Fibroblast of the aortic adventitia (primary cell): ENCODE data around the gene ABCG1. TPM values are rescaled to one million over a fixed set of nuclear protein-coding genes. Genes with fewer than 3 reads are reported as not detected.

Experiments used
- DNase-seq: peaks from one replicate; pipeline ENCODE4 v3.0.0-alpha.2; 2010; ENCODE audit warnings: low read depth
- H3K4me3 ChIP-seq: 2 replicates; pipeline ENCODE4 v1.5.1; 2011; ENCODE audit warnings: low read depth, mild to moderate bottlenecking, control low read depth, low read length, moderate library complexity
- CTCF ChIP-seq: IDR thresholded peaks from 2 replicates; pipeline ENCODE4 v1.5.1; 2011; ENCODE audit warnings: mild to moderate bottlenecking, low read length, control low read depth, inconsistent platforms; ENCODE audit not compliant: insufficient read depth
- total RNA-seq: library from RNA; depleted of rRNA; stranded (reverse); fragments of >200 nt; gene quantifications from 2 replicates; pipeline ENCODE4 v1.2.3, GENCODE V29; 2012; ENCODE audit warnings: low replicate concordance

The ABCG1 gene
- total RNA-seq, 1 donor, result 0.09 TPM

- H3K4me3 ChIP-seq, result no peak overlapping the region
- no peak for DNase-seq
- TF ChIP-seq CTCF, result no peak
Measured at GRCh38 chr21:42239973-42240372, 21.0 kb downstream of the ABCG1 start.

- no peak overlapping the region for H3K4me3 ChIP-seq
- no peak for DNase-seq
- TF ChIP-seq CTCF, result no peak
Measured at GRCh38 chr21:42242611-42243010, 23.7 kb downstream of the ABCG1 start.

DNA sequence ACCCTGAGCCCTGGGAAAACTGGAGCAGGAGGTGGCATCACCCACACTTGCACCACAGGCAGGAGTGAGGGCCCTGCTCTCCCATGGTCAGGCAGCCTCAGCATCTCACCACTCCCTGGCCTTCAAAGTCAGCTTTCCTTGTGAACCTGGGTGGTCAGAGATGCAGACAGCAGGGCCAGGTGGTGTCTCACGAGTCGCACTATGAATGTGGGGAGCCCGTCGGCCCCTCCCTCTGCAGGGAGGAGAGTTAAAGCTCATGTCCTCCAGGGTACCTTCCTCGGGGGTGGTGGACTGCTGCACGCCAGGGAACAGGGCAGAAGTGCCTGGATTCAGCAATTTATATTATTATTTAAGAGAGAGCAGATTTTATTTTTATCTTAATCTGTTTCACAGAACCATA lies 24.1 kb downstream of the ABCG1 start:
- DNase-seq, result no peak
- H3K4me3 ChIP-seq, result no peak overlapping the region
- TF ChIP-seq CTCF, result no peak

DNA sequence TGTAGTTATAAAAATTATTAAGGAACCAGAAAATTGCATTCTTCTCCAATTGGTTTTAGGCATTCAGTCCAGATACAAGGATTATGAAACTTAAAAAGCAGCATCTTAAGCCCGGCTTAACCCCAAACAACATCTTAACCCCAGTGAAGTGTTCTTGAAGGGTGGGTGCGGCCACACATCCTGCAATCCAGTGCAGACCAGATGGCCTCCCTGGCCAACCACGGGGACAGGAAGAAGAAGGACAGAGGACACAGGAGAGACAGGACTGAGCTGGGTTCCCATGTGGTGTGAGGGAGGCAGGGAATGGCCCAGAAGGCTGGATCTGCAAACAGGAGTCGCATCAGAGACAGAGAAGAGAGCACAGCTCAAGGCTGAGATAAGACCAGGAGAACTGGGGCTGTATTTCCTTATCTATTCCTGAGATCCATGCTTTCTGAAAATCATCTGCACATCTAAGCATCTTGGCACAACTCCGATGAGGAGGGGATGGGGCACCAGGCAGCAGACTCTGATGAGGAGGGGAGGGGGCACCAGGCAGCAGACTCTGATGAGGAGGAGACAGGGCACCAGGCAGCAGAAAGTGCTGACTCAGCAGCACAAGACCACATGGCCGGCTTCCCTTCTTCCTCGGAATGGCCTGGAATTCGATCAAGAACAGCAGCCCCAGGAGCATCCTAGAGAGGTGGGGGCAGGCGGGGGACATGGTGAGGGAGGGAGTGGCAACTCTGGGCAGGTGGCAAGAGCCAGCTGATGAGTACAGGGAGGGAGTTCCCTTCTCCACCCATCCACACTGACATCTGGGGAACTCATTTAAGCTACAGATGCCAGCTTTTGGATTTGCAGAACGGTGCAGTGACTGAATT lies 26.6 kb downstream of the ABCG1 start:
- TF ChIP-seq CTCF, result no peak
- DNase-seq, result no peak
- H3K4me3 ChIP-seq, result no peak overlapping the region

DNA sequence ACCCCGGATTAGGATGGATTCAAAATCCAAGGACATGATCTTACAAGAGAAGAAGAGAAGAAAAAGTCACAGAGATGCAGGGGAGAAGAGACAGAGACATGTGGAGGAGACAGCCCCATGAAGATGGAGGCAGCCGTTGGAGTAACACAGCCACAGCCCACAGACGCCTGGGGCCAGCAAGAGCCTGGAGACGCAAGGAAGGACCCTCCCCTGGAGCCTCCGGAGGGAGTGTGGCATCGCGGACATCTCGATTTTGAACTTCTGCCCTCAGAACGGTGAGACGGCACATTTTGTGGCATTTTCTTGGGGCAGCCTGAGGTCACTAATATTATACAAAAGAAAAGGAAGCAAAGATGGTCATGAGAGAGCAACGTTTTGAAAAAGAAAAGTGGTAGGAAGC lies 28.8 kb downstream of the ABCG1 start:
- H3K4me3 ChIP-seq, result no peak overlapping the region
- no peak for TF ChIP-seq CTCF
- DNase-seq, result no peak

DNA sequence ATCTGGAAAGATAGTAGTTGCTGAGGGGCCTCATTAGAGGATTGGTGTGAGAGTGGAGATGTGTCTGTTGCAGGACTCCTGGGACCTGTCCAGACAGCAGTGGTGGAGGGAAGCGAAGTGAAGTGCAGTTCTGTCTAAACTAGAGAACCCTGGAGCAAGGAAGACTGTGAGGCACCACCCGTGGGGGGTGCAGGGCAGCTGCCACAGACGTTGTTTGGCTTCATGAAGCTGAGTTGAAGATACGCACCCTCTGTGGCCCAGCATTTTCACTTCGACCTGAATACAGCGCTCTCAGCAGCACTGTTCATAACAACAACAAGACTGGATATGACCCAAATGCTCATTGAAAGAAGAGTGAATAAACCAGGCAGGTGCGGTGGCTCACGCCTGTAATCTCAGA lies 29.3 kb downstream of the ABCG1 start:
- TF ChIP-seq CTCF, result no peak
- no peak for DNase-seq
- no peak overlapping the region for H3K4me3 ChIP-seq
